GM12878 (cell line): ENCODE data around the gene SEL1L2. TPM values are rescaled to one million over a fixed set of nuclear protein-coding genes. Genes with fewer than 3 reads are reported as not detected.

Source experiments
- ATAC-seq: fragments of 200-7000 bp; cut with Tn5 transposase; 3 replicates; pipeline ENCODE4 v1.9.1; 2020; ENCODE audit warnings: mild to moderate bottlenecking, moderate library complexity
- BruUV-seq: library from RNA; stranded (reverse); fragments of 400-500 nt; replicated peaks from 2 replicates; lab custom pipeline; 2021; lab: Mats Ljungman, UMichigan
- CTCF ChIA-PET: fragments of 300-600 bp; sonication (Branson Sonifier 250); formaldehyde crosslinking; extraction: SDS; loops from one replicate; lab custom pipeline; 2021; ENCODE audit warnings: inconsistent platforms; lab: Yijun Ruan, JAX
- POLR2A ChIA-PET: fragments of 350-600 bp; formaldehyde crosslinking; extraction: SDS; loops from one replicate; lab custom pipeline; 2021; ENCODE audit warnings: inconsistent platforms; lab: Charles Lee
- RAD21 ChIA-PET: fragments of 300-600 bp; sonication (Branson Sonifier 250); formaldehyde crosslinking; loops from one replicate; lab custom pipeline; 2023; ENCODE audit warnings: antibody characterized with exemption; ENCODE audit not compliant: unreplicated experiment; lab: Charles Lee
- SMC1A ChIA-PET: fragments of 300-600 bp; sonication (Branson Sonifier 250); formaldehyde crosslinking; loops from one replicate; lab custom pipeline; 2023; ENCODE audit not compliant: unreplicated experiment, uncharacterized antibody; lab: Charles Lee
- DNase-seq: peaks from one replicate; pipeline ENCODE4 v3.0.0-alpha.2; 2011; ENCODE audit warnings: low read depth, low spot score
- FAIRE-seq: peaks from 3 replicates; lab custom pipeline; 2011; peaks lifted over from hg19 to GRCh38; lab: Jason Lieb, UNC
- H2AFZ ChIP-seq: 2 replicates; pipeline ENCODE4 v1.6.0; 2011; ENCODE audit warnings: low read depth, low read length, control low read depth; ENCODE audit not compliant: control insufficient read depth
- H3K27ac ChIP-seq: 2 replicates; pipeline ENCODE4 v1.5.1; 2011; ENCODE audit warnings: control low read depth; ENCODE audit not compliant: control insufficient read depth, insufficient read depth
- H3K27me3 ChIP-seq, 2 experiments: replicated peaks in 1 of 2; 2 replicates each; pipeline versions ENCODE4 v1.6.0 to v1.6.1; 2011; ENCODE audit warnings: low read length in 1 of 2; ENCODE audit not compliant: control insufficient read depth in 2 of 2, insufficient read depth in 2 of 2
- H3K36me3 ChIP-seq, 2 experiments: 2 replicates each; pipeline ENCODE4 v1.5.1; 2011; ENCODE audit warnings: low read length in 1 of 2; ENCODE audit not compliant: control insufficient read depth in 2 of 2, insufficient read depth in 2 of 2
- H3K4me1 ChIP-seq: 2 replicates; pipeline ENCODE4 v1.6.1; 2011; ENCODE audit warnings: mild to moderate bottlenecking, low read length, moderate library complexity, mixed read lengths; ENCODE audit not compliant: control insufficient read depth, insufficient read depth
- H3K4me2 ChIP-seq: 2 replicates; pipeline ENCODE4 v1.6.0; 2011; ENCODE audit warnings: control low read depth; ENCODE audit not compliant: control insufficient read depth, insufficient read depth
- H3K4me3 ChIP-seq: fragments of 200-600 bp; sonication (generic); 2 replicates; pipeline ENCODE4 v1.5.1; 2016
- H3K79me2 ChIP-seq: 2 replicates; pipeline ENCODE4 v1.6.0; 2011; ENCODE audit warnings: low read length; ENCODE audit not compliant: control insufficient read depth, insufficient read depth
- H3K9ac ChIP-seq: 2 replicates; pipeline ENCODE4 v1.8.0; 2011; ENCODE audit warnings: low read length, control low read depth, mixed read lengths; ENCODE audit not compliant: control insufficient read depth, insufficient read depth
- H3K9me3 ChIP-seq: replicated peaks from 3 replicates; pipeline ENCODE4 v1.5.1; 2011; ENCODE audit warnings: mild to moderate bottlenecking, low read length; ENCODE audit not compliant: control insufficient read depth, insufficient read depth
- H4K20me1 ChIP-seq: 2 replicates; pipeline ENCODE4 v1.6.0; 2011; ENCODE audit not compliant: control insufficient read depth, insufficient read depth
- BRCA1 ChIP-seq: IDR thresholded peaks from 2 replicates; pipeline ENCODE4 v1.6.1; 2011; ENCODE audit warnings: low read depth, low read length, improper control_type of control experiment
- GATAD2B ChIP-seq: fragments of 450-650 bp; conservative IDR thresholded peaks from 2 replicates; pipeline ENCODE4 v1.6.1; 2017; ENCODE audit warnings: low read depth, mild to moderate bottlenecking, moderate library complexity
- HDAC2 ChIP-seq: fragments of 200-600 bp; sonication (generic); IDR thresholded peaks from 2 replicates; pipeline ENCODE4 v1.6.1; 2017
- MAX ChIP-seq: IDR thresholded peaks from 2 replicates; pipeline ENCODE4 v1.6.1; 2012; ENCODE audit warnings: low read depth, low read length, improper control_type of control experiment
- PAX8 ChIP-seq: fragments of 450-650 bp; IDR thresholded peaks from 2 replicates; pipeline ENCODE4 v1.6.1; 2017; ENCODE audit warnings: mild to moderate bottlenecking, moderate library complexity
- POLR2AphosphoS5 ChIP-seq: IDR thresholded peaks from 2 replicates; pipeline ENCODE4 v1.6.1; 2011; ENCODE audit warnings: mild to moderate bottlenecking, low read length, inconsistent platforms
- RAD21 ChIP-seq: IDR thresholded peaks from 2 replicates; pipeline ENCODE4 v1.6.1; 2011; ENCODE audit warnings: mild to moderate bottlenecking, low read depth, low read length, moderate library complexity; ENCODE audit not compliant: insufficient read depth
- RELA ChIP-seq: fragments of 450-650 bp; IDR thresholded peaks from 2 replicates; pipeline ENCODE4 v1.8.0; 2014; ENCODE audit warnings: borderline replicate concordance; ENCODE audit not compliant: partially characterized antibody
- USF2 ChIP-seq: IDR thresholded peaks from 2 replicates; pipeline ENCODE4 v1.6.1; 2011; ENCODE audit warnings: low read depth, low read length, improper control_type of control experiment, borderline replicate concordance
- ZBED1 ChIP-seq: IDR thresholded peaks from 2 replicates; pipeline ENCODE4 v1.6.1; 2016; ENCODE audit warnings: borderline replicate concordance
- WGBS: methylation state at CpG from one replicate; pipeline ENCODE4 v1.1.6; 2016; ENCODE audit warnings: low lambda C conversion rate; ENCODE audit not compliant: insufficient replicate concordance, insufficient coverage; ENCODE audit errors: missing lambda C conversion rate; 5-methylcytosine and 5-hydroxymethylcytosine counted together
- in situ Hi-C: fragments of 300-500 bp; cut with MboI; formaldehyde crosslinking; loops from 9 replicates; pipeline ENCODE4 v1.14.3; 2018; ENCODE audit warnings: mixed read lengths
- intact Hi-C: fragments of 100-400 bp; cut with micrococcal nuclease; formaldehyde crosslinking; loops from one replicate; pipeline ENCODE4 v1.14.2; 2022; ENCODE audit not compliant: unreplicated experiment
- polyA plus RNA-seq, 11 experiments: library from polyadenylated mRNA; depleted of rRNA in 4 of 11; unstranded in 6 of 11; stranded (reverse) in 5 of 11; fragments of >200 nt; fragmentation: Nextera tagmentation in 4 of 11; fragmentation: Illumina TruSeq in 1 of 11; extraction: Ambion mirVana in 4 of 11; extraction: Trizol in 1 of 11; gene quantifications; 1 replicate in 1 of 11; 2 replicates in 10 of 11; pipeline versions ENCODE4 v1.2.1 to v1.2.3, GENCODE V29; 2011 to 2016; ENCODE audit warnings: inconsistent platforms in 2 of 11, missing spikeins in 2 of 11, low read depth in 1 of 11
- total RNA-seq, 4 experiments: library from RNA; depleted of rRNA in 3 of 4; stranded (reverse); fragments of >200 nt in 3 of 4; fragmentation: Illumina TruSeq in 1 of 4; extraction: Trizol in 1 of 4; gene quantifications; 2 replicates each; pipeline versions ENCODE4 v1.2.1 to v1.2.3, GENCODE V29; 2013 to 2021

SEL1L2 gene
- total and polyA plus RNA-seq, 10 of the 15 experiments (the other 5 are each of a cell fraction or from before 2014, with no cell fraction given) = not detected

GRCh38 chr20:13852306-13852705 lies 138.1 kb downstream of the SEL1L2 start:
- POLR2A ChIA-PET = no interaction called here
- BruUV-seq = no TSS peak
- H3K27me3 ChIP-seq = peaks cover 0 to 2% of the 10 kb centered on the region in 2 experiments; a peak in 1 of 4 replicates
- FAIRE-seq (no peak), ATAC-seq (no peak), DNase-seq (no peak)
- no peaks in the 10 kb centered on the region for H3K36me3 ChIP-seq
- RAD21 ChIA-PET = no interaction called here
- no peak overlapping the region for H3K4me3 ChIP-seq
- WGBS = 0% methylated on average over 1 of the region's 1 CpG
- no peaks in the 10 kb centered on the region for H3K79me2 ChIP-seq
- CTCF ChIA-PET = interaction anchor here (1.1 kb wide), 1 partner anchor 46 kb away, joined by 4 read pairs; no protein-coding TSS in a partner anchor
- H4K20me1 ChIP-seq = no peaks in the 10 kb centered on the region
- H2AFZ ChIP-seq = no peak overlapping the region
- no peak overlapping the region for H3K27ac ChIP-seq
- in situ Hi-C loops = no loop called here
- intact Hi-C loops = no loop called here
- no peaks in the 10 kb centered on the region for H3K9me3 ChIP-seq
- SMC1A ChIA-PET = interaction anchor here (0.6 kb wide), 1 partner anchor 497 kb away, joined by 3 read pairs; no protein-coding TSS in a partner anchor
- H3K4me1 ChIP-seq = no peaks in the 10 kb centered on the region
- no peak for TF ChIP-seq ZBED1
- no peak for TF ChIP-seq RAD21
- no peak for TF ChIP-seq POLR2AphosphoS5
- no peak for TF ChIP-seq GATAD2B
- no peak for TF ChIP-seq PAX8
- no peak for TF ChIP-seq MAX
- no peak for TF ChIP-seq HDAC2
- no peak for TF ChIP-seq RELA
- TF ChIP-seq BRCA1 = no peak
- TF ChIP-seq USF2 = no peak
- H3K4me2 ChIP-seq = no peak overlapping the region
- H3K9ac ChIP-seq = no peak overlapping the region
